Spinal cord (tissue), 10 donors: ENCODE data around the gene ESRRB. TPM values are rescaled to one million over a fixed set of nuclear protein-coding genes. Genes with fewer than 3 reads are reported as not detected.

Source experiments
- DNase-seq, 6 donors: peaks; one replicate each; pipeline versions ENCODE4 v3.0.0 to v3.0.0-alpha.2; 2013 to 2015; ENCODE audit warnings: low spot score in 6 of 6, low read depth in 4 of 6
- H3K27ac ChIP-seq: one replicate; pipeline ENCODE4 v1.5.1; 2013; ENCODE audit warnings: low read depth, low read length, control low read depth
- H3K27me3 ChIP-seq: one replicate; pipeline ENCODE4 v1.6.1; 2013; ENCODE audit warnings: low read length; ENCODE audit not compliant: control insufficient read depth, insufficient read depth
- H3K36me3 ChIP-seq: one replicate; pipeline ENCODE4 v1.6.1; 2013; ENCODE audit warnings: low read length; ENCODE audit not compliant: control insufficient read depth, insufficient read depth
- H3K4me1 ChIP-seq: one replicate; pipeline ENCODE4 v1.6.1; 2013; ENCODE audit warnings: low read length; ENCODE audit not compliant: control insufficient read depth, insufficient read depth
- H3K4me3 ChIP-seq: one replicate; pipeline ENCODE4 v1.5.1; 2013; ENCODE audit warnings: low read depth, low read length, control low read depth
- H3K9me3 ChIP-seq: one replicate; pipeline ENCODE4 v1.6.1; 2013; ENCODE audit warnings: low read length; ENCODE audit not compliant: control insufficient read depth, insufficient read depth
- WGBS: methylation state at CpG from one replicate; pipeline ENCODE4 v1.1.5; 2013; ENCODE audit warnings: missing lambda C conversion rate; ENCODE audit not compliant: insufficient coverage; 5-methylcytosine and 5-hydroxymethylcytosine counted together
- polyA plus RNA-seq, 2 donors: library from polyadenylated mRNA; unstranded; fragments of 120-200 nt; gene quantifications; one replicate each; pipeline ENCODE4 v1.2.1, GENCODE V29; 2013; ENCODE audit not compliant: insufficient read length in 2 of 2
- total RNA-seq, 2 donors: library from RNA; depleted of rRNA in 1 of 2; stranded (reverse); fragments of 120-200 nt in 1 of 2; fragments of >200 nt in 1 of 2; gene quantifications; one replicate each; pipeline versions ENCODE4 v1.2.3 to v1.2.4, GENCODE V29; 2013 to 2014
- donor health status: healthy.

Gene ESRRB
- total and polyA plus RNA-seq, 4 donors: 0.99 to 5.6 (median 3.5) TPM

- 89% methylated on average over 8 of the region's 8 CpGs for WGBS
Observed at GRCh38 chr14:76395161-76395560, 19.2 kb downstream of the ESRRB start.

GRCh38 chr14:76396714-76397187, 20.8 kb downstream of the ESRRB start:
- no peaks in the 10 kb centered on the region for H3K9me3 ChIP-seq
- DNase-seq: no peak
- peaks cover 2% of the 10 kb centered on the region for H3K27me3 ChIP-seq
- no peaks in the 10 kb centered on the region for H3K36me3 ChIP-seq
- no peak overlapping the region for H3K27ac ChIP-seq
- WGBS: 71% methylated on average over 19 of the region's 19 CpGs
- H3K4me1 ChIP-seq: no peaks in the 10 kb centered on the region
- H3K4me3 ChIP-seq: no peak overlapping the region

More at GRCh38 chr14:76395161-76395560, 19.2 kb downstream of the ESRRB start:
- no peak overlapping the region for H3K27ac ChIP-seq
- peaks cover 2% of the 10 kb centered on the region for H3K27me3 ChIP-seq
- no peaks in the 10 kb centered on the region for H3K4me1 ChIP-seq
- no peaks in the 10 kb centered on the region for H3K36me3 ChIP-seq
- H3K4me3 ChIP-seq: no peak overlapping the region
- no peak for DNase-seq
- no peaks in the 10 kb centered on the region for H3K9me3 ChIP-seq

GRCh38 chr14:76405627-76406026, 29.7 kb downstream of the ESRRB start:
- Histone ChIP-seq H3K4me3 (no peak overlapping the region), H3K9me3 (no peaks in the 10 kb centered on the region), H3K27ac (no peak overlapping the region), H3K27me3 (peaks cover 2% of the 10 kb centered on the region), H3K4me1 (no peaks in the 10 kb centered on the region), H3K36me3 (no peaks in the 10 kb centered on the region)
- no peak for DNase-seq
- 100% methylated on average over 1 of the region's 7 CpGs for WGBS

- H3K27ac ChIP-seq: no peak overlapping the region
Observed at GRCh38 chr14:76407449-76408150, 31.7 kb downstream of the ESRRB start.

GRCh38 chr14:76408877-76409276, 32.9 kb downstream of the ESRRB start:
- Histone ChIP-seq H3K4me1 (no peaks in the 10 kb centered on the region), H3K27ac (no peak overlapping the region), H3K27me3 (peaks cover 8% of the 10 kb centered on the region), H3K4me3 (no peak overlapping the region), H3K9me3 (no peaks in the 10 kb centered on the region), H3K36me3 (no peaks in the 10 kb centered on the region)
- DNase-seq: no peak
- 100% methylated on average over 1 of the region's 1 CpG for WGBS

More at GRCh38 chr14:76407449-76408150, 31.7 kb downstream of the ESRRB start:
- no peak overlapping the region for H3K4me3 ChIP-seq
- no peaks in the 10 kb centered on the region for H3K9me3 ChIP-seq
- no peak for DNase-seq
- peaks cover 2% of the 10 kb centered on the region for H3K27me3 ChIP-seq
- H3K36me3 ChIP-seq: no peaks in the 10 kb centered on the region
- 84% methylated on average over 9 of the region's 9 CpGs for WGBS
- no peaks in the 10 kb centered on the region for H3K4me1 ChIP-seq

GRCh38 chr14:76412501-76412900, 36.6 kb downstream of the ESRRB start:
- Histone ChIP-seq H3K9me3 (no peaks in the 10 kb centered on the region), H3K4me3 (no peak overlapping the region), H3K27me3 (peaks cover 8% of the 10 kb centered on the region), H3K36me3 (no peaks in the 10 kb centered on the region), H3K27ac (no peak overlapping the region), H3K4me1 (no peaks in the 10 kb centered on the region)
- no peak for DNase-seq
- WGBS: 27% methylated on average over 2 of the region's 5 CpGs

- Histone ChIP-seq H3K4me3 (no peak overlapping the region), H3K36me3 (no peaks in the 10 kb centered on the region), H3K9me3 (no peaks in the 10 kb centered on the region), H3K4me1 (no peaks in the 10 kb centered on the region), H3K27me3 (peaks cover 8% of the 10 kb centered on the region), H3K27ac (no peak overlapping the region)
- DNase-seq: no peak
- 76% methylated on average over 7 of the region's 23 CpGs for WGBS
Observed at GRCh38 chr14:76413106-76413961, 37.4 kb downstream of the ESRRB start.

- Histone ChIP-seq H3K4me3 (no peak overlapping the region), H3K9me3 (no peaks in the 10 kb centered on the region), H3K27ac (no peak overlapping the region), H3K36me3 (no peaks in the 10 kb centered on the region), H3K27me3 (peaks cover 6% of the 10 kb centered on the region), H3K4me1 (no peaks in the 10 kb centered on the region)
- WGBS: 23% methylated on average over 5 of the region's 36 CpGs
- peak in 2 of 6 donors; percentile 7 to 21 for DNase-seq
Observed at GRCh38 chr14:76413962-76414600, 38.1 kb downstream of the ESRRB start.

GRCh38 chr14:76419399-76419798, 43.5 kb downstream of the ESRRB start:
- Histone ChIP-seq H3K27me3 (no peaks in the 10 kb centered on the region), H3K36me3 (no peaks in the 10 kb centered on the region), H3K4me1 (no peaks in the 10 kb centered on the region), H3K27ac (no peak overlapping the region), H3K9me3 (no peaks in the 10 kb centered on the region), H3K4me3 (no peak overlapping the region)
- DNase-seq: no peak
- WGBS: no CpG with 5 or more reads among the region's 3 CpGs
